HG03354 (cell line): ENCODE data around the gene TCF25.

Experiments
- ATAC-seq: cut with Tn5 transposase; IDR thresholded peaks from one replicate; pipeline ENCODE4 v1.9.1; 2021; ENCODE audit warnings: mild to moderate bottlenecking; ENCODE audit not compliant: unreplicated experiment, poor library complexity, severe bottlenecking

Gene TCF25

GRCh38 chr16:89843409-89844350, 29.7 kb upstream of the TCF25 start:
- no peak for ATAC-seq

GRCh38 chr16:89844739-89845339, 28.6 kb upstream of the TCF25 start:
- ATAC-seq, result no peak

GRCh38 chr16:89845417-89845816, 28.0 kb upstream of the TCF25 start:
- no peak for ATAC-seq

- ATAC-seq, result no peak
Observed at GRCh38 chr16:89847051-89847939, 26.1 kb upstream of the TCF25 start.

- ATAC-seq, result no peak
Observed at GRCh38 chr16:89847940-89848297, 25.5 kb upstream of the TCF25 start.

- ATAC-seq, result no peak
Observed at GRCh38 chr16:89848974-89849373, 24.4 kb upstream of the TCF25 start.

GRCh38 chr16:89853306-89853993, 19.9 kb upstream of the TCF25 start:
- ATAC-seq, result no peak

GRCh38 chr16:89855301-89855945, 18.0 kb upstream of the TCF25 start:
- no peak for ATAC-seq

GRCh38 chr16:89855986-89856385, 17.4 kb upstream of the TCF25 start:
- ATAC-seq, result no peak

- ATAC-seq, result no peak
Observed at GRCh38 chr16:89858973-89859614, 14.3 kb upstream of the TCF25 start.

GRCh38 chr16:89859615-89860007, 13.8 kb upstream of the TCF25 start:
- ATAC-seq, result no peak

GRCh38 chr16:89860747-89861304, 12.6 kb upstream of the TCF25 start:
- ATAC-seq, result no peak

GRCh38 chr16:89861648-89862047, 11.7 kb upstream of the TCF25 start:
- ATAC-seq, result no peak

GRCh38 chr16:89862732-89863131, 10.7 kb upstream of the TCF25 start:
- ATAC-seq, result no peak

GRCh38 chr16:89863741-89864526, 9.5 kb upstream of the TCF25 start:
- ATAC-seq, result peak; percentile 73

- no peak for ATAC-seq
Observed at GRCh38 chr16:89864527-89864820, 8.9 kb upstream of the TCF25 start.

GRCh38 chr16:89867918-89868317, 5.5 kb upstream of the TCF25 start:
- ATAC-seq, result no peak

GRCh38 chr16:89869911-89870310, 3.5 kb upstream of the TCF25 start:
- ATAC-seq, result no peak
